ENCODE data around the gene MTNR1A. TPM values are rescaled to one million over a fixed set of nuclear protein-coding genes. Genes with fewer than 3 reads are reported as not detected.

The MTNR1A gene
- total and polyA plus RNA-seq, 7 donors, result 1.6 to 3.1 TPM; not detected in 5

DNA sequence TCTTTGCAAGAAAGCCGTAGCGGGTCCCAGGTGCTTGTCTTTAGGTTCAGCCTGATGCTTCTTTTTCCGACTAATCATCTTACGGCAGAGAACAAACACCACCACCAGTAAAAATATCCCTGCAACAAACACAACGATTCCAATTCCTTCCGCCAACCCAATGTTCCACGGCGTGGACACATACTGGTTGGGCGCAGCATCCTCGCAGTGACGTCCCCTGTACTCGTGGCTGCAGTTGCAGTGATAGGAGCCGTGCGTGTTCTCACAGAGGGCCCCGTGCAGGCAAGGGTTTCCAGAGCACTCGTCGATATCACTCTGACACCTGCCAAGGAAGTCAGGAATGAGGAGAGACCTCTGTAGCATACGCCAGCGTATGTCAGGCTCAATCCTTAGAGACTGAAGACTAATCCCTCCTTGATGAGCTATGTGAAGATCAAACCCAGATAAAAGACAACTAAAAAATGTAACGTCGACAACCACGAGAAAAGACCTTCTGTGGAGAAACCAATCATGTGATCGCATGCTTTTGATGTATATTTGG is 41.6 kb upstream of the MTNR1A start:
- Histone ChIP-seq H3K27ac (no peak overlapping the region), H3K4me1 (no peaks in the 10 kb centered on the region), H3K4me3 (no peak overlapping the region), H3K9me3 (no peaks in the 10 kb centered on the region), H3K27me3 (no peaks in the 10 kb centered on the region), H3K36me3 (peaks cover 0 to 96% (median 54%) of the 10 kb centered on the region in 4 donors)
- DNase-seq, result no peak
- 96% methylated on average over 23 of the region's 23 CpGs for WGBS, 2 donors
- intact Hi-C loops (cut with DNase I), result no loop called here
- no peak for TF ChIP-seq EP300 (IDR thresholded peaks at IDR 0.05)
- TF ChIP-seq POLR2AphosphoS5 (IDR thresholded peaks at IDR 0.05), result no peak
- TF ChIP-seq, protein P1, sequence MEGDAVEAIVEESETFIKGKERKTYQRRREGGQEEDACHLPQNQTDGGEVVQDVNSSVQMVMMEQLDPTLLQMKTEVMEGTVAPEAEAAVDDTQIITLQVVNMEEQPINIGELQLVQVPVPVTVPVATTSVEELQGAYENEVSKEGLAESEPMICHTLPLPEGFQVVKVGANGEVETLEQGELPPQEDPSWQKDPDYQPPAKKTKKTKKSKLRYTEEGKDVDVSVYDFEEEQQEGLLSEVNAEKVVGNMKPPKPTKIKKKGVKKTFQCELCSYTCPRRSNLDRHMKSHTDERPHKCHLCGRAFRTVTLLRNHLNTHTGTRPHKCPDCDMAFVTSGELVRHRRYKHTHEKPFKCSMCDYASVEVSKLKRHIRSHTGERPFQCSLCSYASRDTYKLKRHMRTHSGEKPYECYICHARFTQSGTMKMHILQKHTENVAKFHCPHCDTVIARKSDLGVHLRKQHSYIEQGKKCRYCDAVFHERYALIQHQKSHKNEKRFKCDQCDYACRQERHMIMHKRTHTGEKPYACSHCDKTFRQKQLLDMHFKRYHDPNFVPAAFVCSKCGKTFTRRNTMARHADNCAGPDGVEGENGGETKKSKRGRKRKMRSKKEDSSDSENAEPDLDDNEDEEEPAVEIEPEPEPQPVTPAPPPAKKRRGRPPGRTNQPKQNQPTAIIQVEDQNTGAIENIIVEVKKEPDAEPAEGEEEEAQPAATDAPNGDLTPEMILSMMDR (IDR thresholded peaks at IDR 0.05), result no peak
- no peak for TF ChIP-seq POLR2A (IDR thresholded peaks at IDR 0.05)

DNA sequence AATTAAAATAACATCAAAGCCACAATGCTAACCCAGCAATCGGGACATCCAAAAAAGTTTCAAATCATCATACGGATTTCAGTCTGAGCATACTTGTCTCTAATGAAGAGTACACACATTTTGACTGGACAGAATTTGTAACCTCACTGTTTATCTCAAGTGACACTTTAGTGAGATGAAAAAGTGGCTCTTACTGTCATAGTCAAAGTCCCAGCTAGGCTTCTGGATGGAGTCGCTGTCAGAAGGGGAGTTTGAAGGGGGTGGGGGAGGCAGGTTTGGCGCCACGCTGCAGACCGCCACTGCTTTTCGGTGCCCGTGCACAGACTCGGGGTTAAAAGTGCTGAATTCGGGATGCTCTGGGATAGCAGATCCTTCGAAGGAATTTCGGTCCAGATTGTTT is 41.0 kb upstream of the MTNR1A start:
- WGBS, 2 donors, result 95 to 96% methylated on average over 12 of the region's 12 CpGs
- peaks cover 0 to 96% (median 54%) of the 10 kb centered on the region in 4 donors for H3K36me3 ChIP-seq
- TF ChIP-seq, protein P1 (IDR thresholded peaks at IDR 0.05), result no peak
- TF ChIP-seq POLR2AphosphoS5 (IDR thresholded peaks at IDR 0.05), result no peak
- TF ChIP-seq POLR2A (IDR thresholded peaks at IDR 0.05), result no peak
- no peak for TF ChIP-seq EP300 (IDR thresholded peaks at IDR 0.05)
- H3K27ac ChIP-seq, result no peak overlapping the region
- DNase-seq, result no peak
- no peaks in the 10 kb centered on the region for H3K27me3 ChIP-seq
- no peaks in the 10 kb centered on the region for H3K9me3 ChIP-seq
- H3K4me3 ChIP-seq, result no peak overlapping the region
- H3K4me1 ChIP-seq, result no peaks in the 10 kb centered on the region
- intact Hi-C loops (cut with DNase I), result no loop called here

DNA sequence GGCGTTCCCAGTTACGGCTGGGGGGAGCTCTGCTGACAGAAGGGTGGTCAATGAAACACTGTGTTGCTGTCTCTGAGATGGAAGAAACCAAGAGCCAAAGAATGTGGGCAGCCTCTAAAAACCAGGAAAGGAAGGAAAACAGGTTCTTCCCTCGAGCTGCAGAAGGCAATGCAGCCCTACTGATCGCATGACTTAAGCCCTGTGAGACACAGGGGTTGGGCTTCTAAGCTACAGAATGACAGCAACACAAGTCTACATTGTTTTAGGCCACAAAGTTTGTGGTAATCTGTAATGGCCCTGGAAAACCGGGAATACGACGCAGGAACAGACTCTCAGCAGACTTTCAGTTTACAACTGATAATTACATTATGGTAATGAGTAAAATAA is 38.2 kb upstream of the MTNR1A start:
- no peaks in the 10 kb centered on the region for H3K4me1 ChIP-seq
- no peak for DNase-seq
- H3K9me3 ChIP-seq, result no peaks in the 10 kb centered on the region
- intact Hi-C loops (cut with DNase I), result no loop called here
- peaks cover 2 to 75% (median 41%) of the 10 kb centered on the region in 4 donors for H3K36me3 ChIP-seq
- H3K27ac ChIP-seq, result no peak overlapping the region
- 72 to 77% methylated on average over 7 of the region's 7 CpGs for WGBS, 2 donors
- H3K27me3 ChIP-seq, result no peaks in the 10 kb centered on the region
- TF ChIP-seq POLR2A (IDR thresholded peaks at IDR 0.05), result no peak
- no peak for TF ChIP-seq EP300 (IDR thresholded peaks at IDR 0.05)
- no peak for TF ChIP-seq POLR2AphosphoS5 (IDR thresholded peaks at IDR 0.05)
- TF ChIP-seq, protein P1 (IDR thresholded peaks at IDR 0.05), result no peak
- H3K4me3 ChIP-seq, result no peak overlapping the region

DNA sequence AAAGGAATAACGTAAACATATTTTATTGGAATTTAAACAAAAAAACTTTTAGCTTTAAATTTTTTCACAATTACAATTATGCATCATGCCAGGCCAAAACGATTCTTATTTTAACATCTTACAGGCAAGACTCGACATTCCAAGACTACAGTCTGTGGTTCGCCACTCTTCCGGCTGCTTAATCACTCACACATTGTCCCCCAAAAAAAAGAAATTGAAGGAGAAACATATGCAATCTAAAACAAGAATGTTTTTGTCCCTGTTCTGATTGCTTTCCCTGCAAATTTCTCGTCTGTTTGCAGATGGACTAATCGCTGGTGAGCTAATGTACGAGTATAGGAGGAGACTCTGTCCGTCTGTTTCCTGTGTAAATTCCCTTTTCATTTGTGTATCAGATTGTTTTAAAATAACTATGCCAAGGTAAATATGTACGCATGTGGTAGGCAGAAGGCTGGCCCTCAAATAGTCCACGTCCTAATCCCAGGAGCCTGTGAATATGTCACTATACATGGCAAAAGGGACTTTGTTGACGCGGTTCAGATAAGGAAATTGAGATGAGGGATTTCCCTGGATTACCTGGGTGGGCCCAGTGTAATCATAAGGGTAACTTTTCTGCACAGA is 37.7 kb upstream of the MTNR1A start:
- Histone ChIP-seq H3K27ac (no peak overlapping the region), H3K36me3 (peaks cover 8 to 76% (median 43%) of the 10 kb centered on the region in 4 donors), H3K9me3 (no peaks in the 10 kb centered on the region), H3K4me1 (no peaks in the 10 kb centered on the region), H3K4me3 (no peak overlapping the region), H3K27me3 (no peaks in the 10 kb centered on the region)
- WGBS, 2 donors, result 71 to 80% methylated on average over 13 of the region's 13 CpGs
- TF ChIP-seq EP300 (IDR thresholded peaks at IDR 0.05), result no peak
- TF ChIP-seq POLR2A (IDR thresholded peaks at IDR 0.05), result no peak
- TF ChIP-seq, protein P1 (IDR thresholded peaks at IDR 0.05), result no peak
- TF ChIP-seq POLR2AphosphoS5 (IDR thresholded peaks at IDR 0.05), result no peak
- intact Hi-C loops (cut with DNase I), result no loop called here
- no peak for DNase-seq

Data from sigmoid colon (tissue), 7 donors.